ENCODE data around the gene FAT2.
A peak's percentile ranks its signal among the peaks of the same experiment; 100 is the strongest.

Gene FAT2

GRCh38 chr5:151620461-151620840 is 29.3 kb upstream of the FAT2 start:
- Histone ChIP-seq H3K27me3 (ENCODE audit: insufficient read depth, insufficient read length) (no peaks in the 10 kb centered on the region), H3K36me3 (ENCODE audit: insufficient read depth, insufficient read length, low read length) (no peaks in the 10 kb centered on the region), H3K4me3 (ENCODE audit: insufficient read length, low read depth) (no peak overlapping the region), H3K9ac (ENCODE audit: insufficient read length, low read depth) (no peak overlapping the region), H3K4me1 (ENCODE audit: insufficient read depth, insufficient read length) (peaks cover 10% of the 10 kb centered on the region), H3K9me3 (ENCODE audit: insufficient read depth, low read length) (no peaks in the 10 kb centered on the region)
- DNase-seq (ENCODE audit: low read depth, low spot score) = no peak
- TF ChIP-seq YY1 (IDR thresholded peaks at IDR 0.05; ENCODE audit: insufficient read depth, insufficient read length) (no peak), SUZ12 (IDR thresholded peaks at IDR 0.05; ENCODE audit: extremely low read depth, insufficient read depth, insufficient read length) (no peak), ZNF274 (IDR thresholded peaks at IDR 0.05; ENCODE audit: low read depth, low read length) (no peak)

GRCh38 chr5:151619812-151620460 is 28.8 kb upstream of the FAT2 start:
- TF ChIP-seq YY1 (IDR thresholded peaks at IDR 0.05; ENCODE audit: insufficient read depth, insufficient read length) (no peak), ZNF274 (IDR thresholded peaks at IDR 0.05; ENCODE audit: low read depth, low read length) (no peak), SUZ12 (IDR thresholded peaks at IDR 0.05; ENCODE audit: extremely low read depth, insufficient read depth, insufficient read length) (no peak)
- H3K4me3 ChIP-seq (ENCODE audit: insufficient read length, low read depth) = no peak overlapping the region
- DNase-seq (ENCODE audit: low read depth, low spot score) = peak; percentile 68
- no peak overlapping the region for H3K9ac ChIP-seq (ENCODE audit: insufficient read length, low read depth)
- H3K4me1 ChIP-seq (ENCODE audit: insufficient read depth, insufficient read length) = peaks cover 11% of the 10 kb centered on the region
- no peaks in the 10 kb centered on the region for H3K27me3 ChIP-seq (ENCODE audit: insufficient read depth, insufficient read length)
- H3K36me3 ChIP-seq (ENCODE audit: insufficient read depth, insufficient read length, low read length) = no peaks in the 10 kb centered on the region
- no peaks in the 10 kb centered on the region for H3K9me3 ChIP-seq (ENCODE audit: insufficient read depth, low read length)

GRCh38 chr5:151618907-151619306 is 27.8 kb upstream of the FAT2 start:
- Histone ChIP-seq H3K4me3 (ENCODE audit: insufficient read length, low read depth) (no peak overlapping the region), H3K36me3 (ENCODE audit: insufficient read depth, insufficient read length, low read length) (no peaks in the 10 kb centered on the region), H3K4me1 (ENCODE audit: insufficient read depth, insufficient read length) (peaks cover 11% of the 10 kb centered on the region), H3K9me3 (ENCODE audit: insufficient read depth, low read length) (no peaks in the 10 kb centered on the region), H3K27me3 (ENCODE audit: insufficient read depth, insufficient read length) (no peaks in the 10 kb centered on the region), H3K9ac (ENCODE audit: insufficient read length, low read depth) (no peak overlapping the region)
- TF ChIP-seq SUZ12 (IDR thresholded peaks at IDR 0.05; ENCODE audit: extremely low read depth, insufficient read depth, insufficient read length) (no peak), ZNF274 (IDR thresholded peaks at IDR 0.05; ENCODE audit: low read depth, low read length) (no peak), YY1 (IDR thresholded peaks at IDR 0.05; ENCODE audit: insufficient read depth, insufficient read length) (no peak)
- no peak for DNase-seq (ENCODE audit: low read depth, low spot score)

GRCh38 chr5:151617841-151618710 is 26.9 kb upstream of the FAT2 start:
- H3K4me1 ChIP-seq (ENCODE audit: insufficient read depth, insufficient read length) = peaks cover 11% of the 10 kb centered on the region
- H3K4me3 ChIP-seq (ENCODE audit: insufficient read length, low read depth) = no peak overlapping the region
- no peaks in the 10 kb centered on the region for H3K27me3 ChIP-seq (ENCODE audit: insufficient read depth, insufficient read length)
- no peaks in the 10 kb centered on the region for H3K36me3 ChIP-seq (ENCODE audit: insufficient read depth, insufficient read length, low read length)
- no peaks in the 10 kb centered on the region for H3K9me3 ChIP-seq (ENCODE audit: insufficient read depth, low read length)
- DNase-seq (ENCODE audit: low read depth, low spot score) = no peak
- H3K9ac ChIP-seq (ENCODE audit: insufficient read length, low read depth) = no peak overlapping the region
- TF ChIP-seq SUZ12 (IDR thresholded peaks at IDR 0.05; ENCODE audit: extremely low read depth, insufficient read depth, insufficient read length) (no peak), ZNF274 (IDR thresholded peaks at IDR 0.05; ENCODE audit: low read depth, low read length) (no peak), YY1 (IDR thresholded peaks at IDR 0.05; ENCODE audit: insufficient read depth, insufficient read length) (no peak)

- H3K27me3 ChIP-seq (ENCODE audit: insufficient read depth, insufficient read length) = no peaks in the 10 kb centered on the region
- H3K36me3 ChIP-seq (ENCODE audit: insufficient read depth, insufficient read length, low read length) = no peaks in the 10 kb centered on the region
- no peak overlapping the region for H3K4me3 ChIP-seq (ENCODE audit: insufficient read length, low read depth)
- DNase-seq (ENCODE audit: low read depth, low spot score) = no peak
- H3K9ac ChIP-seq (ENCODE audit: insufficient read length, low read depth) = no peak overlapping the region
- no peaks in the 10 kb centered on the region for H3K9me3 ChIP-seq (ENCODE audit: insufficient read depth, low read length)
- H3K4me1 ChIP-seq (ENCODE audit: insufficient read depth, insufficient read length) = peaks cover 11% of the 10 kb centered on the region
- no peak for TF ChIP-seq ZNF274 (IDR thresholded peaks at IDR 0.05; ENCODE audit: low read depth, low read length)
- no peak for TF ChIP-seq SUZ12 (IDR thresholded peaks at IDR 0.05; ENCODE audit: extremely low read depth, insufficient read depth, insufficient read length)
- no peak for TF ChIP-seq YY1 (IDR thresholded peaks at IDR 0.05; ENCODE audit: insufficient read depth, insufficient read length)
Measured at GRCh38 chr5:151617383-151617840, 26.3 kb upstream of the FAT2 start.

- Histone ChIP-seq H3K9me3 (ENCODE audit: insufficient read depth, low read length) (no peaks in the 10 kb centered on the region), H3K4me1 (ENCODE audit: insufficient read depth, insufficient read length) (peaks cover 3% of the 10 kb centered on the region), H3K36me3 (ENCODE audit: insufficient read depth, insufficient read length, low read length) (no peaks in the 10 kb centered on the region), H3K9ac (ENCODE audit: insufficient read length, low read depth) (no peak overlapping the region), H3K4me3 (ENCODE audit: insufficient read length, low read depth) (no peak overlapping the region), H3K27me3 (ENCODE audit: insufficient read depth, insufficient read length) (no peaks in the 10 kb centered on the region)
- no peak for DNase-seq (ENCODE audit: low read depth, low spot score)
- TF ChIP-seq ZNF274 (IDR thresholded peaks at IDR 0.05; ENCODE audit: low read depth, low read length) (no peak), YY1 (IDR thresholded peaks at IDR 0.05; ENCODE audit: insufficient read depth, insufficient read length) (no peak), SUZ12 (IDR thresholded peaks at IDR 0.05; ENCODE audit: extremely low read depth, insufficient read depth, insufficient read length) (no peak)
Measured at GRCh38 chr5:151615431-151615830, 24.3 kb upstream of the FAT2 start.

- no peak for TF ChIP-seq ZNF274 (IDR thresholded peaks at IDR 0.05; ENCODE audit: low read depth, low read length)
- H3K4me3 ChIP-seq (ENCODE audit: insufficient read length, low read depth) = no peak overlapping the region
- H3K4me1 ChIP-seq (ENCODE audit: insufficient read depth, insufficient read length) = peaks cover 3% of the 10 kb centered on the region
- H3K36me3 ChIP-seq (ENCODE audit: insufficient read depth, insufficient read length, low read length) = no peaks in the 10 kb centered on the region
- no peaks in the 10 kb centered on the region for H3K27me3 ChIP-seq (ENCODE audit: insufficient read depth, insufficient read length)
- H3K9me3 ChIP-seq (ENCODE audit: insufficient read depth, low read length) = no peaks in the 10 kb centered on the region
- no peak for DNase-seq (ENCODE audit: low read depth, low spot score)
- H3K9ac ChIP-seq (ENCODE audit: insufficient read length, low read depth) = no peak overlapping the region
Measured at GRCh38 chr5:151614565-151614964, 23.4 kb upstream of the FAT2 start.
